ENCODE results near the gene CDC27.

DNA sequence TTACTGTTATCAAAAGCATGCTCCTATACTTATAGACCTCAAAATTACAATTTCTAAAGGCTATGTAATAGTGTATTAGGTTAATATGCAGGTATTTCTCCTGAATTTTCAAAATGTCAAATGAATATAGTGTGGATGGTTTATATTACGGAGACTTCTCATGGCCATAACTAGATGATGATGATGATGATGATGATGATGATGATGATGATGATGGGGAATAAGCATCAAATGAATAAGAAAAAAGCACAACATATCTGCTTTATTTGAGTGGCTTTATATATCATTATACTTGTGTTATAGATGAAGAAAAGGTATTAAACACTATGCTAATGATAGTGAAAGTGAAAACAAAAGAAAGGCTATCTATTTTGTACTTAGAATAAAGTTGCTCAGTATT is 53.9 kb downstream of the CDC27 start:
- TF ChIP-seq POLR2AphosphoS5 (IDR thresholded peaks at IDR 0.05; ENCODE audit: low read depth, low read length) (no peak), SIN3A (IDR thresholded peaks at IDR 0.05; ENCODE audit: borderline replicate concordance, insufficient read depth, low read length) (no peak), TAF1 (IDR thresholded peaks at IDR 0.05; ENCODE audit: borderline replicate concordance, insufficient read depth, low read length) (no peak), FOXP2 (optimal IDR thresholded peaks at IDR 0.05; ENCODE audit: borderline replicate concordance, extremely low read depth, extremely low read length, insufficient read depth) (no peak)
- TF ChIP-seq, protein P1, sequence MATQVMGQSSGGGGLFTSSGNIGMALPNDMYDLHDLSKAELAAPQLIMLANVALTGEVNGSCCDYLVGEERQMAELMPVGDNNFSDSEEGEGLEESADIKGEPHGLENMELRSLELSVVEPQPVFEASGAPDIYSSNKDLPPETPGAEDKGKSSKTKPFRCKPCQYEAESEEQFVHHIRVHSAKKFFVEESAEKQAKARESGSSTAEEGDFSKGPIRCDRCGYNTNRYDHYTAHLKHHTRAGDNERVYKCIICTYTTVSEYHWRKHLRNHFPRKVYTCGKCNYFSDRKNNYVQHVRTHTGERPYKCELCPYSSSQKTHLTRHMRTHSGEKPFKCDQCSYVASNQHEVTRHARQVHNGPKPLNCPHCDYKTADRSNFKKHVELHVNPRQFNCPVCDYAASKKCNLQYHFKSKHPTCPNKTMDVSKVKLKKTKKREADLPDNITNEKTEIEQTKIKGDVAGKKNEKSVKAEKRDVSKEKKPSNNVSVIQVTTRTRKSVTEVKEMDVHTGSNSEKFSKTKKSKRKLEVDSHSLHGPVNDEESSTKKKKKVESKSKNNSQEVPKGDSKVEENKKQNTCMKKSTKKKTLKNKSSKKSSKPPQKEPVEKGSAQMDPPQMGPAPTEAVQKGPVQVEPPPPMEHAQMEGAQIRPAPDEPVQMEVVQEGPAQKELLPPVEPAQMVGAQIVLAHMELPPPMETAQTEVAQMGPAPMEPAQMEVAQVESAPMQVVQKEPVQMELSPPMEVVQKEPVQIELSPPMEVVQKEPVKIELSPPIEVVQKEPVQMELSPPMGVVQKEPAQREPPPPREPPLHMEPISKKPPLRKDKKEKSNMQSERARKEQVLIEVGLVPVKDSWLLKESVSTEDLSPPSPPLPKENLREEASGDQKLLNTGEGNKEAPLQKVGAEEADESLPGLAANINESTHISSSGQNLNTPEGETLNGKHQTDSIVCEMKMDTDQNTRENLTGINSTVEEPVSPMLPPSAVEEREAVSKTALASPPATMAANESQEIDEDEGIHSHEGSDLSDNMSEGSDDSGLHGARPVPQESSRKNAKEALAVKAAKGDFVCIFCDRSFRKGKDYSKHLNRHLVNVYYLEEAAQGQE (IDR thresholded peaks at IDR 0.05; ENCODE audit: insufficient read depth in 1 of 2, low read depth in 2 of 2, low read length in 2 of 2), result no peak
